PC-9 (cell line): ENCODE data around the gene SLC1A3. TPM values are rescaled to one million over a fixed set of nuclear protein-coding genes. Genes with fewer than 3 reads are reported as not detected.

Experiments
- BruUV-seq: library from RNA; stranded (reverse); fragments of 400-500 nt; replicated peaks from 2 replicates; lab custom pipeline; 2021; lab: Mats Ljungman, UMichigan
- CTCF ChIA-PET: fragments of 300-600 bp; sonication (Branson Sonifier 250); formaldehyde crosslinking; loops from one replicate; lab custom pipeline; 2022; ENCODE audit warnings: antibody characterized with exemption; lab: Charles Lee
- POLR2A ChIA-PET: fragments of 300-600 bp; sonication (Branson Sonifier 250); formaldehyde crosslinking; loops from one replicate; lab custom pipeline; 2022; ENCODE audit warnings: antibody characterized with exemption; ENCODE audit not compliant: unreplicated experiment; lab: Charles Lee
- DNase-seq, 2 experiments: peaks; one replicate each; pipeline versions ENCODE4 v3.0.0 to v3.0.0-alpha.2; 2015 to 2022; ENCODE audit warnings: mixed read lengths in 1 of 2
- H2AFZ ChIP-seq: fragments of 200-600 bp; sonication (generic); 2 replicates; pipeline ENCODE4 v1.8.1; 2017; ENCODE audit warnings: antibody characterized with exemption
- H3F3A ChIP-seq: fragments of 200-600 bp; sonication (generic); 2 replicates; pipeline ENCODE4 v1.8.1; 2017; ENCODE audit warnings: antibody characterized with exemption, mild to moderate bottlenecking, low read depth; ENCODE audit not compliant: insufficient read depth
- H3K27ac ChIP-seq: fragments of 200-600 bp; sonication (generic); 2 replicates; pipeline ENCODE4 v1.6.1; 2016; ENCODE audit warnings: mixed run types
- H3K27me3 ChIP-seq: fragments of 200-600 bp; sonication (generic); 2 replicates; pipeline ENCODE4 v1.6.1; 2016; ENCODE audit warnings: low read depth, mixed run types; ENCODE audit not compliant: insufficient read depth
- H3K36me3 ChIP-seq: fragments of 200-600 bp; sonication (generic); 2 replicates; pipeline ENCODE4 v1.6.1; 2016; ENCODE audit warnings: low read depth, mixed run types
- H3K4me1 ChIP-seq: fragments of 200-600 bp; sonication (generic); replicated peaks from 2 replicates; pipeline ENCODE4 v1.6.1; 2016; ENCODE audit warnings: mixed run types; ENCODE audit not compliant: insufficient read depth
- H3K4me2 ChIP-seq: fragments of 200-600 bp; sonication (generic); 2 replicates; pipeline ENCODE4 v1.6.1; 2017; ENCODE audit warnings: mixed run types
- H3K4me3 ChIP-seq: fragments of 200-600 bp; sonication (generic); 2 replicates; pipeline ENCODE4 v1.6.1; 2016; ENCODE audit warnings: mixed run types
- H3K79me2 ChIP-seq: fragments of 200-600 bp; sonication (generic); 2 replicates; pipeline ENCODE4 v1.6.1; 2017; ENCODE audit warnings: low read depth, mixed run types
- H3K9me2 ChIP-seq: fragments of 200-600 bp; sonication (generic); 2 replicates; pipeline ENCODE4 v1.8.1; 2017; ENCODE audit warnings: mild to moderate bottlenecking; ENCODE audit not compliant: insufficient read depth
- H3K9me3 ChIP-seq: fragments of 200-600 bp; sonication (generic); 2 replicates; pipeline ENCODE4 v1.8.1; 2016; ENCODE audit warnings: low read depth; ENCODE audit not compliant: insufficient read depth
- H4K20me1 ChIP-seq: fragments of 200-600 bp; sonication (generic); 2 replicates; pipeline ENCODE4 v1.8.1; 2017; ENCODE audit not compliant: insufficient read depth
- CTCF ChIP-seq: fragments of 200-600 bp; sonication (generic); conservative IDR thresholded peaks from 2 replicates; pipeline ENCODE4 v1.6.1; 2017; ENCODE audit warnings: mixed run types, antibody characterized with exemption, mild to moderate bottlenecking, moderate library complexity
- EZH2 ChIP-seq: fragments of 200-600 bp; sonication (generic); IDR thresholded peaks from 2 replicates; pipeline ENCODE4 v1.8.0; 2017; ENCODE audit warnings: antibody characterized with exemption, low read depth
- intact Hi-C: fragments of 100-400 bp; cut with micrococcal nuclease; formaldehyde crosslinking; loops from one replicate; pipeline ENCODE4 v1.10.0; 2022; ENCODE audit not compliant: unreplicated experiment
- total RNA-seq: library from RNA; stranded (reverse); gene quantifications from 2 replicates; pipeline ENCODE4 v1.2.3, GENCODE V29; 2021

Gene SLC1A3
- total RNA-seq, 1 experiment from 2014 or later = 0.24 TPM

GRCh38 chr5:36644727-36645126, 38.3 kb downstream of the SLC1A3 start:
- intact Hi-C loops = no loop called here
- Histone ChIP-seq H3K4me2 (no peak overlapping the region), H3K27ac (no peak overlapping the region), H3K9me3 (no peaks in the 10 kb centered on the region), H3K36me3 (peaks cover 28% of the 10 kb centered on the region), H3F3A (0 out of 2 replicates have a peak, but pooled peaks cover 3% of the 10 kb centered on the region), H3K4me3 (no peak overlapping the region), H3K4me1 (no peaks in the 10 kb centered on the region), H4K20me1 (no peaks in the 10 kb centered on the region), H2AFZ (no peak overlapping the region), H3K9me2 (no peaks in the 10 kb centered on the region), H3K27me3 (no peaks in the 10 kb centered on the region), H3K79me2 (no peaks in the 10 kb centered on the region)
- no peak for DNase-seq
- no TSS peak for BruUV-seq
- TF ChIP-seq CTCF = no peak
- no peak for TF ChIP-seq EZH2
- POLR2A ChIA-PET = interaction anchor here (0.6 kb wide), 1 partner anchor 1334 kb away, joined by 3 read pairs; no protein-coding TSS in a partner anchor
- CTCF ChIA-PET = no interaction called here

GRCh38 chr5:36646100-36646499, 39.7 kb downstream of the SLC1A3 start:
- Histone ChIP-seq H3K79me2 (no peaks in the 10 kb centered on the region), H3K4me3 (no peak overlapping the region), H4K20me1 (no peaks in the 10 kb centered on the region), H2AFZ (no peak overlapping the region), H3K36me3 (peaks cover 21% of the 10 kb centered on the region), H3K9me2 (no peaks in the 10 kb centered on the region), H3K9me3 (no peaks in the 10 kb centered on the region), H3K4me2 (no peak overlapping the region), H3K4me1 (no peaks in the 10 kb centered on the region), H3K27me3 (no peaks in the 10 kb centered on the region), H3K27ac (no peak overlapping the region), H3F3A (no peaks in the 10 kb centered on the region)
- TF ChIP-seq CTCF (no peak), EZH2 (no peak)
- intact Hi-C loops = no loop called here
- no TSS peak for BruUV-seq
- no peak for DNase-seq
- ChIA-PET POLR2A (no interaction called here), CTCF (no interaction called here)

- Histone ChIP-seq H4K20me1 (no peaks in the 10 kb centered on the region), H3K4me1 (no peaks in the 10 kb centered on the region), H3K9me2 (no peaks in the 10 kb centered on the region), H3K79me2 (no peaks in the 10 kb centered on the region), H3K9me3 (no peaks in the 10 kb centered on the region), H3K27me3 (no peaks in the 10 kb centered on the region), H3K27ac (no peak overlapping the region), H3K4me3 (no peak overlapping the region), H3K4me2 (no peak overlapping the region), H3F3A (no peaks in the 10 kb centered on the region), H2AFZ (no peak overlapping the region), H3K36me3 (peaks cover 21% of the 10 kb centered on the region)
- no TSS peak for BruUV-seq
- DNase-seq = no peak
- TF ChIP-seq EZH2 (no peak), CTCF (no peak)
- intact Hi-C loops = no loop called here
- ChIA-PET CTCF (no interaction called here), POLR2A (no interaction called here)
Measured at GRCh38 chr5:36646507-36647023, 40.2 kb downstream of the SLC1A3 start.
